Naive thymus-derived CD4-positive, alpha-beta T cell (primary cell): ENCODE data around the gene XCR1. TPM values are rescaled to one million over a fixed set of nuclear protein-coding genes. Genes with fewer than 3 reads are reported as not detected.

ENCODE experiments used
- ATAC-seq: fragments of 150-1000 bp; cut with Tn5 transposase; 2 replicates; pipeline ENCODE4 v1.10.0; 2021; ENCODE audit warnings: mild to moderate bottlenecking, moderate library complexity
- CTCF ChIA-PET: fragments of 350-600 bp; sonication (Branson Sonifier 250); formaldehyde crosslinking; loops from one replicate; lab custom pipeline; 2021; ENCODE audit warnings: antibody characterized with exemption; lab: Charles Lee
- POLR2A ChIA-PET: fragments of 350-600 bp; sonication (Branson Sonifier 250); formaldehyde crosslinking; loops from one replicate; lab custom pipeline; 2021; ENCODE audit warnings: antibody characterized with exemption, inconsistent platforms; lab: Charles Lee
- DNase-seq, 9 donors: peaks; one replicate each; pipeline versions ENCODE4 v3.0.0 to v3.0.0-alpha.2; 2020 to 2022; ENCODE audit warnings: mixed read lengths in 1 of 9
- H3K27ac ChIP-seq: one replicate; pipeline ENCODE4 v1.7.0; 2013; ENCODE audit warnings: mild to moderate bottlenecking, low read depth, low read length, moderate library complexity
- H3K27me3 ChIP-seq, 2 donors: one replicate each; pipeline ENCODE4 v1.7.0; 2013; ENCODE audit warnings: low read length in 2 of 2, mild to moderate bottlenecking in 2 of 2, moderate library complexity in 2 of 2; ENCODE audit not compliant: control insufficient read depth in 2 of 2, insufficient read depth in 2 of 2
- H3K36me3 ChIP-seq, 3 experiments: 1 replicate in 2 of 3; 2 replicates in 1 of 3; pipeline ENCODE4 v1.7.0; 2013; ENCODE audit warnings: low read length in 3 of 3, mild to moderate bottlenecking in 3 of 3, moderate library complexity in 1 of 3; ENCODE audit not compliant: insufficient read depth in 3 of 3, control insufficient read depth in 2 of 3
- H3K4me1 ChIP-seq, 2 donors: one replicate each; pipeline ENCODE4 v1.7.0; 2013; ENCODE audit warnings: low read length in 2 of 2, mild to moderate bottlenecking in 2 of 2, moderate library complexity in 1 of 2; ENCODE audit not compliant: control insufficient read depth in 2 of 2, insufficient read depth in 2 of 2
- H3K4me3 ChIP-seq: 2 replicates; pipeline ENCODE4 v1.7.0; 2013; ENCODE audit warnings: mild to moderate bottlenecking, low read length
- H3K9me3 ChIP-seq, 3 experiments: 1 replicate in 2 of 3; 2 replicates in 1 of 3; pipeline ENCODE4 v1.7.0; 2013; ENCODE audit warnings: low read length in 3 of 3; ENCODE audit not compliant: control insufficient read depth in 2 of 3
- H3K27ac Mint-ChIP-seq, 9 donors: one replicate each; pipeline ENCODE4 v1.8.0; 2020 to 2022; ENCODE audit warnings: mixed read lengths in 9 of 9, mild to moderate bottlenecking in 8 of 9, moderate library complexity in 5 of 9, inconsistent platforms in 2 of 9
- H3K27me3 Mint-ChIP-seq, 5 donors: one replicate each; pipeline ENCODE4 v1.8.0; 2021 to 2022; ENCODE audit warnings: mixed read lengths in 5 of 5, mild to moderate bottlenecking in 1 of 5
- H3K36me3 Mint-ChIP-seq, 5 donors: one replicate each; pipeline ENCODE4 v1.8.0; 2020 to 2022; ENCODE audit warnings: mixed read lengths in 5 of 5, mild to moderate bottlenecking in 3 of 5, inconsistent platforms in 1 of 5
- H3K4me1 Mint-ChIP-seq, 7 donors: one replicate each; pipeline ENCODE4 v1.8.0; 2020 to 2022; ENCODE audit warnings: mixed read lengths in 7 of 7, mild to moderate bottlenecking in 3 of 7, inconsistent platforms in 1 of 7
- H3K4me3 Mint-ChIP-seq, 10 donors: one replicate each; pipeline ENCODE4 v1.8.0; 2020 to 2022; ENCODE audit warnings: mild to moderate bottlenecking in 10 of 10, mixed read lengths in 10 of 10, moderate library complexity in 6 of 10, inconsistent platforms in 2 of 10
- H3K9me3 Mint-ChIP-seq, 11 donors: one replicate each; pipeline ENCODE4 v1.8.0; 2020 to 2022; ENCODE audit warnings: mixed read lengths in 11 of 11, mild to moderate bottlenecking in 4 of 11, inconsistent platforms in 1 of 11, moderate library complexity in 1 of 11
- intact Hi-C, 2 donors: fragments of 100-400 bp; cut with micrococcal nuclease; formaldehyde crosslinking; loops; one replicate each; pipeline ENCODE4 v1.15.1; 2023
- polyA plus RNA-seq, 2 donors: library from polyadenylated mRNA; unstranded; fragments of 300-500 nt; fragmentation: Illumina TruSeq; gene quantifications; one replicate each; pipeline ENCODE4 v1.2.3, GENCODE V29; 2021
- total RNA-seq, 6 experiments: library from RNA in 5 of 6; stranded (reverse) in 5 of 6; gene quantifications; 1 replicate in 5 of 6; 2 replicates in 1 of 6; pipeline ENCODE4 v1.2.3 and lab custom pipeline; 2021 to 2026

The XCR1 gene
- total and polyA plus RNA-seq, 7 experiments from 2014 or later: 0.05 to 0.88 TPM; not detected in 5

DNA sequence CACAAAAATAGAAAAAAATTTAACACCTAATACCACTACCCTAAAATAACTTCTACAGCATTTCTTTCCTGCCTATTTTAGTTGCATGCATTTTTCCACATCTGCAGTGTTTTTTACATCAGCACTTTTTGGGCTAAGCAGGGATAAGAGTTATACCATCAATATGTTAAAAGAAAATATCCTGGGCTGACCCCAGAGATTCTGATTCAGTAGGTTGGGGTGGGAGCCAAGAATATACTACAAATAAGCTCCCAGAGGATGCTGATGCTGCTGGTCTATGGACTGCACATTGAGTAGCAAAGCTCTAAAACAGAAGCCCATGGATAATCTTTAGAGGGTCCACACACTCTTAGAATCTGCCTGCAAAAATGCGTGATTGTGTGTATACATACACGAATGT, 46.5 kb downstream of the XCR1 start:
- Histone ChIP-seq H3K27me3 (no peaks in the 10 kb centered on the region), H3K36me3 (peaks cover 6 to 63% (median 12%) of the 10 kb centered on the region in 3 experiments), H3K27ac (no peak overlapping the region), H3K9me3 (no peaks in the 10 kb centered on the region), H3K4me1 (peaks cover 26 to 66% of the 10 kb centered on the region in 2 donors), H3K4me3 (no peak overlapping the region)
- H3K4me3 Mint-ChIP-seq: peak overlapping the region in 1 of 10 donors; percentile 35
- no peaks in the 10 kb centered on the region for H3K27me3 Mint-ChIP-seq
- H3K36me3 Mint-ChIP-seq: peaks cover 11 to 61% (median 24%) of the 10 kb centered on the region in 5 donors
- H3K9me3 Mint-ChIP-seq: peaks cover 0 to 3% (median 0%) of the 10 kb centered on the region in 11 donors
- H3K27ac Mint-ChIP-seq: peak overlapping the region in 2 of 9 donors; percentile 55 to 80
- peaks cover 23 to 80% (median 41%) of the 10 kb centered on the region in 7 donors for H3K4me1 Mint-ChIP-seq
- ChIA-PET CTCF (interaction anchor here (1.1 kb wide), 1 partner anchor 29 kb away, joined by 3 read pairs; no protein-coding TSS in a partner anchor), POLR2A (interaction anchor here (0.5 to 2.4 kb wide), 3 partner anchors 8 to 287 kb away, joined by 3 to 9 read pairs (median 4); partner anchors contain the start of gene FYCO1)
- ATAC-seq (no peak), DNase-seq (no peak)
- intact Hi-C loops: no loop called here

DNA sequence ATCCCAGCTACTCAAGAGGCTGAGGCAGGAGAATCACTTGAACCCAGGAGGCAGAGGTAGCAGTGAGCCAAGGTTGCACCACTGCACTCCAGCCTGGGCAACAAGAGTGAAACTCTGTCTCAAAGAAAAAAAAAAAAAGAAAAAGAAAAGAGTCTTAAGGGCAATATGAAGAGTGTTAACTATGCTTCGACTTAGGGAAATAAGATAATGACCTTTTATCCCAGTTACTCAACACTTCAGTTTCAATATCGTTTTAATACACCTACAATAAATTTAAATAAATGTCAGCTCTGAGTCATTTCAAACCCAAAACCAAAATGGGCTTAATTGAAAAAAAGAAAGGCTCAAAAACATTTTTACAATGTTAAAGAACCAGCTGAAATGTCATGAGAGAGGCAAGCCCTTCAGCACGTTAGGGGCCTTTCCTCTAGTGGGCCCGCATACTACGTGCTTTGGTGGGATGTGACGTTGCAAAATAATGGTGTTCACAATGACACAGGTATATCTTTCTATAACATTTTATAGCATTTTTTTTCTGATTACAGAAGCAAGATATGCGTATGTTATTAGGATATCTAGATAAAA, 47.0 kb downstream of the XCR1 start:
- no peaks in the 10 kb centered on the region for H3K27me3 ChIP-seq
- peaks cover 6 to 59% (median 12%) of the 10 kb centered on the region in 3 experiments for H3K36me3 ChIP-seq
- H3K27me3 Mint-ChIP-seq: no peaks in the 10 kb centered on the region
- DNase-seq (no peak), ATAC-seq (no peak)
- H3K27ac Mint-ChIP-seq: peak overlapping the region in 3 of 9 donors; percentile 56 to 93 (median 61)
- intact Hi-C loops: no loop called here
- peaks cover 26 to 83% (median 46%) of the 10 kb centered on the region in 7 donors for H3K4me1 Mint-ChIP-seq
- peaks cover 0 to 3% (median 0%) of the 10 kb centered on the region in 11 donors for H3K9me3 Mint-ChIP-seq
- no peaks in the 10 kb centered on the region for H3K9me3 ChIP-seq
- no peak overlapping the region for H3K4me3 Mint-ChIP-seq
- CTCF ChIA-PET: interaction anchor here (0.6 to 1.1 kb wide), 3 partner anchors 29 to 97 kb away, joined by 3 read pairs; no protein-coding TSS in a partner anchor
- H3K4me3 ChIP-seq: no peak overlapping the region
- H3K36me3 Mint-ChIP-seq: peaks cover 14 to 66% (median 28%) of the 10 kb centered on the region in 5 donors
- peaks cover 31 to 71% of the 10 kb centered on the region in 2 donors for H3K4me1 ChIP-seq
- POLR2A ChIA-PET: interaction anchor here (0.7 to 2.4 kb wide), 3 partner anchors 7 to 15 kb away, joined by 4 to 9 read pairs (median 4); partner anchors contain the start of gene FYCO1
- H3K27ac ChIP-seq: no peak overlapping the region

- H3K4me3 ChIP-seq: no peak overlapping the region
- no peak for DNase-seq
- no peak overlapping the region for H3K27ac ChIP-seq
- peaks cover 29 to 84% (median 53%) of the 10 kb centered on the region in 7 donors for H3K4me1 Mint-ChIP-seq
- H3K9me3 ChIP-seq: no peaks in the 10 kb centered on the region
- intact Hi-C loops: loop anchor here in 1 of 2 donors (2.0 kb wide), 1 partner anchor 15 kb away; no protein-coding TSS in a partner anchor
- H3K4me1 ChIP-seq: peaks cover 36 to 80% of the 10 kb centered on the region in 2 donors
- no peak for ATAC-seq
- POLR2A ChIA-PET: interaction anchor here (1.3 to 2.4 kb wide), 2 partner anchors 11 to 16 kb away, joined by 4 to 9 read pairs; partner anchors contain the start of gene FYCO1
- peaks cover 0 to 3% (median 0%) of the 10 kb centered on the region in 11 donors for H3K9me3 Mint-ChIP-seq
- peak overlapping the region in 4 of 10 donors; percentile 11 to 66 (median 30) for H3K4me3 Mint-ChIP-seq
- H3K27me3 Mint-ChIP-seq: no peaks in the 10 kb centered on the region
- H3K27ac Mint-ChIP-seq: peak overlapping the region; percentile 25 to 93 (median 36)
- peaks cover 6 to 60% (median 12%) of the 10 kb centered on the region in 3 experiments for H3K36me3 ChIP-seq
- CTCF ChIA-PET: interaction anchor here (0.9 kb wide), 1 partner anchor 40 kb away, joined by 3 read pairs; no protein-coding TSS in a partner anchor
- no peaks in the 10 kb centered on the region for H3K27me3 ChIP-seq
- peaks cover 22 to 66% (median 32%) of the 10 kb centered on the region in 5 donors for H3K36me3 Mint-ChIP-seq
Observed at GRCh38 chr3:45979378-45979777, 47.9 kb downstream of the XCR1 start.

DNA sequence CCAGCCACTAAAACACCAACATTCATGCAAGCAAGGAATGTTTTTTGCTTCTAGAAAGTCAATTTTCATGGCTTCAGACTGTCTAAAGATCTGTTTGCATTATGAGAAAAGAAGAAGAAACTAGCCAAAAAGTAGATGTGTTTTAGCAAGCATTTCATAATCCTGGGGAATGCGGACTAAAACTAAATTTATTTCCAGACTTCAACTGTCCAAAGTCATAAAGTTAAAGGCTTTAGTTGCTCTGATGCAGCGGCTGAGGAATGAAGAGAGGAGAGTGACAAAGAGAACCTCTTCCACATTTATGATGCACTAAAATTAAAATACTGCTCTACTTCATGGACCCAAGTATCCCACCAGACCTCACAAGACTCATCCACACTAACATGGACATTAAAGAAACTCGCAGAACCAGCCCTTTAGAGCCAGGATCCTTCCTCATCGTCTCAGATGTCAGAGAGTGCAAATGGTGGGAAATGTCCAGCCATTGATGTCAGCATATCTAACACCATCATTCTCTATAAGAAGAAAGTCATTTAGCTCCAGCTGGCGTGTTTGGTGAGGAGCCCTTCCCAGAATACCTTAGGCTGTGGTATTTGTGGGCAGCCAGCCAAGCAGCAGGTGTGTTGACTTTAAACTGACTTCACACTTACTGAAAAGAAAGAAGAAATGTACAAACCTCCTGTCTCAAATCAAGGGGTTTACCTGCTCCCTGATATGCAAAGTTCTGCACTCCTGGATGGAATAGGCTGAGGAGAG, 49.1 kb downstream of the XCR1 start:
- DNase-seq: peak in 7 of 9 donors; percentile 23 to 57 (median 37)
- peaks cover 21 to 65% (median 37%) of the 10 kb centered on the region in 5 donors for H3K36me3 Mint-ChIP-seq
- intact Hi-C loops: loop anchor here in 1 of 2 donors (1.0 to 2.0 kb wide), 3 partner anchors 13 to 35 kb away; partner anchors contain the start of gene CXCR6
- peak overlapping the region; percentile 43 to 87 (median 70) for H3K4me3 Mint-ChIP-seq
- peaks cover 0 to 54% (median 12%) of the 10 kb centered on the region in 3 experiments for H3K36me3 ChIP-seq
- H3K27ac Mint-ChIP-seq: peak overlapping the region; percentile 68 to 94 (median 85)
- peak overlapping the region; percentile 32 for H3K27ac ChIP-seq
- POLR2A ChIA-PET: interaction anchor here (3.5 kb wide), 1 partner anchor 17 kb away, joined by 14 read pairs; the partner anchor contains the start of gene FYCO1
- no peaks in the 10 kb centered on the region for H3K9me3 ChIP-seq
- H3K4me3 ChIP-seq: no peak overlapping the region
- peaks cover 30 to 86% (median 53%) of the 10 kb centered on the region in 7 donors for H3K4me1 Mint-ChIP-seq
- peaks cover 36 to 92% of the 10 kb centered on the region in 2 donors for H3K4me1 ChIP-seq
- H3K9me3 Mint-ChIP-seq: peaks cover 0 to 3% (median 0%) of the 10 kb centered on the region in 11 donors
- no peaks in the 10 kb centered on the region for H3K27me3 Mint-ChIP-seq
- ATAC-seq: no peak
- no peaks in the 10 kb centered on the region for H3K27me3 ChIP-seq
- CTCF ChIA-PET: interaction anchor here (0.8 to 3.9 kb wide), 4 partner anchors 9 to 100 kb away, joined by 3 to 29 read pairs (median 6); no protein-coding TSS in a partner anchor

DNA sequence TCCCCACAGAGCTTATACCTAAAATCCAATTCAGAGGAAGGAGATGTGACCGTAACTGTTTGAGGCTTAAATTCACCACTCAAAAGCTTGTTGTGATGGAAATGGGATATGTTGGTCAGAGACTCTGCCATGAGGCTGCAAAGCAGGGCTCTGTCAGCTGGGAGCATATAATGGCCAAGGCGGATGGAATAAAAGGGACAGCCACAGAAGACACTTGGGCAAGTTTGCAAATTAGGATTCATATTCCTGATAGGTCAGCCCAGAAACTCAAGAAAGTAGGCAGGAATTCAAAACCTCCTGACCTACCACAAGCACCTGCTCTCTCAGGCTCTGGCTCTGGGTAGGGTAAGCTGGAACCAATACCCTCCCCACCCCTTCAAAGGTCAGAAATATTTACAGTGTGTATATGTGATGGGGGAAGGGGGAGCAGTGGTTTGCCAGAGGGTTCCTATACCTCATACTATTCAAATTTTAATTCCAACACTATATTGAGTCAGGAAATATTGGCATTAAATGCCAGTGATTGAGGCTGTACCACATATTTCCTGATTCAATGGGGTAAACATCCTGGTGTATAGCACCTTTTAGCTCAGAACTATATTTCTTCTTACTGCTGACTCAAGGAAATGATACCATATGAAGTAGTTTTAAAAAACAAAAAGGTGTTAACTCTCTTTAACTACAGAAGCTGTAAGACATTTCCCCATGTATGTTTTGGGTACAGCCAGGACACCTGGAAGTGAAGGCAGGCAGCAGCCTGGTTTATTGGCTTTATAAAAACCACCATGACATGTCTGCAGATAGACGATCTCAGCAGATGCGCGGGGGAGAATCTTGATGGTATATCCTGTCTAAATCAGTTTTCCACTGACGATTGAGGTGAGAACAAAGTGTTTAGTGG, 50.8 kb downstream of the XCR1 start:
- Mint-ChIP-seq H3K9me3 (peaks cover 0 to 3% (median 0%) of the 10 kb centered on the region in 11 donors), H3K4me3 (peak overlapping the region; percentile 54 to 79 (median 64)), H3K27ac (peak overlapping the region; percentile 65 to 95 (median 81)), H3K27me3 (no peaks in the 10 kb centered on the region), H3K36me3 (peaks cover 17 to 69% (median 47%) of the 10 kb centered on the region in 5 donors), H3K4me1 (peaks cover 33 to 91% (median 53%) of the 10 kb centered on the region in 7 donors)
- Histone ChIP-seq H3K36me3 (peaks cover 4 to 44% (median 12%) of the 10 kb centered on the region in 3 experiments), H3K9me3 (no peaks in the 10 kb centered on the region), H3K4me1 (peaks cover 36 to 99% of the 10 kb centered on the region in 2 donors), H3K27me3 (no peaks in the 10 kb centered on the region), H3K27ac (no peak overlapping the region), H3K4me3 (no peak overlapping the region)
- ChIA-PET CTCF (interaction anchor here (0.7 to 3.9 kb wide), 5 partner anchors 19 to 102 kb away, joined by 3 to 29 read pairs (median 4); no protein-coding TSS in a partner anchor), POLR2A (interaction anchor here (0.6 to 3.5 kb wide), 10 partner anchors 9 to 126 kb away, joined by 3 to 14 read pairs (median 4); partner anchors contain the start of gene FYCO1)
- intact Hi-C loops: loop anchor here in 1 of 2 donors (1.0 to 2.0 kb wide), 4 partner anchors 19 to 102 kb away; partner anchors contain the start of gene FYCO1
- DNase-seq: peak in 7 of 9 donors; percentile 24 to 49 (median 34)
- ATAC-seq: peak; percentile 62
